Neural progenitor cell (in vitro differentiated cells): ENCODE data around the gene PPP1R16B. TPM values are rescaled to one million over a fixed set of nuclear protein-coding genes. Genes with fewer than 3 reads are reported as not detected.

Experiments
- DNase-seq: peaks from one replicate; pipeline ENCODE4 v3.0.0-alpha.2; 2016; ENCODE audit warnings: low spot score
- H2AFZ ChIP-seq: fragments of 200-600 bp; sonication (generic); replicated peaks from 2 replicates; pipeline ENCODE4 v1.6.1; 2016; ENCODE audit warnings: antibody characterized with exemption
- H3F3A ChIP-seq: fragments of 200-600 bp; sonication (generic); 2 replicates; pipeline ENCODE4 v1.6.1; 2016; ENCODE audit warnings: antibody characterized with exemption, low read depth
- H3K27ac ChIP-seq: fragments of 200-600 bp; sonication (generic); 2 replicates; pipeline ENCODE4 v1.5.1; 2016; ENCODE audit warnings: mild to moderate bottlenecking
- H3K27me3 ChIP-seq: fragments of 200-600 bp; sonication (generic); 2 replicates; pipeline ENCODE4 v1.6.1; 2016; ENCODE audit warnings: mild to moderate bottlenecking, moderate library complexity
- H3K36me3 ChIP-seq: fragments of 200-600 bp; sonication (generic); 2 replicates; pipeline ENCODE4 v1.5.1; 2016
- H3K4me1 ChIP-seq: fragments of 200-600 bp; sonication (generic); 2 replicates; pipeline ENCODE4 v1.6.1; 2016; ENCODE audit warnings: mixed run types
- H3K4me2 ChIP-seq: fragments of 200-600 bp; sonication (generic); 2 replicates; pipeline ENCODE4 v1.6.1; 2016
- H3K4me3 ChIP-seq: fragments of 200-600 bp; sonication (generic); 2 replicates; pipeline ENCODE4 v1.5.1; 2016
- H3K79me2 ChIP-seq: fragments of 200-600 bp; sonication (generic); 2 replicates; pipeline ENCODE4 v1.6.1; 2016; ENCODE audit warnings: low read depth
- H3K9ac ChIP-seq: fragments of 200-600 bp; sonication (generic); 2 replicates; pipeline ENCODE4 v1.6.1; 2016
- H3K9me3 ChIP-seq: fragments of 200-600 bp; sonication (generic); 2 replicates; pipeline ENCODE4 v1.5.1; 2016; ENCODE audit warnings: low read depth
- H4K20me1 ChIP-seq: fragments of 200-600 bp; sonication (generic); 2 replicates; pipeline ENCODE4 v1.6.1; 2016; ENCODE audit warnings: low read depth
- H3K27ac Mint-ChIP-seq: 3 replicates; pipeline ENCODE4 v1.8.0; 2021; ENCODE audit warnings: mixed read lengths
- H3K27me3 Mint-ChIP-seq: 2 replicates; pipeline ENCODE4 v1.8.0; 2022; ENCODE audit warnings: low read depth, mild to moderate bottlenecking, inconsistent platforms, moderate library complexity, mixed read lengths; ENCODE audit not compliant: insufficient read depth
- H3K36me3 Mint-ChIP-seq: 3 replicates; pipeline ENCODE4 v1.8.0; 2021; ENCODE audit warnings: mixed read lengths
- H3K4me1 Mint-ChIP-seq: 3 replicates; pipeline ENCODE4 v1.8.0; 2021; ENCODE audit warnings: mixed read lengths
- H3K4me3 Mint-ChIP-seq: 3 replicates; pipeline ENCODE4 v1.8.0; 2021; ENCODE audit warnings: mild to moderate bottlenecking, moderate library complexity, mixed read lengths
- H3K9me3 Mint-ChIP-seq: 3 replicates; pipeline ENCODE4 v1.8.0; 2020; ENCODE audit warnings: mixed read lengths
- EZH2 ChIP-seq: fragments of 200-600 bp; sonication (generic); IDR thresholded peaks from 2 replicates; pipeline ENCODE4 v1.6.1; 2017; ENCODE audit warnings: antibody characterized with exemption, mild to moderate bottlenecking, moderate library complexity
- EZH2phosphoT487 ChIP-seq: fragments of 200-600 bp; sonication (generic); IDR thresholded peaks from 2 replicates; pipeline ENCODE4 v1.6.1; 2017; ENCODE audit warnings: antibody characterized with exemption
- total RNA-seq: library from RNA; depleted of rRNA; stranded (reverse); fragments of >200 nt; gene quantifications from 2 replicates; pipeline ENCODE4 v1.2.3, GENCODE V29; 2015; ENCODE audit warnings: low replicate concordance
- TF ChIP-seq, protein P1 (sequence below): fragments of 200-600 bp; sonication (generic); IDR thresholded peaks from 2 replicates; pipeline ENCODE4 v1.5.1; 2017; ENCODE audit warnings: antibody characterized with exemption, mild to moderate bottlenecking

PPP1R16B gene
- total RNA-seq, 1 donor from 2014 or later, result 0.95 TPM

GRCh38 chr20:38945012-38945411, 139.5 kb downstream of the PPP1R16B start:
- DNase-seq, result no peak
- peaks cover 15% of the 10 kb centered on the region for H3K36me3 ChIP-seq
- Mint-ChIP-seq H3K4me3 (no peak overlapping the region), H3K4me1 (peaks cover 7% of the 10 kb centered on the region), H3K27me3 (no peaks in the 10 kb centered on the region), H3K36me3 (peaks cover 57% of the 10 kb centered on the region), H3K27ac (no peak overlapping the region), H3K9me3 (no peaks in the 10 kb centered on the region)
- H3K9ac ChIP-seq, result no peak overlapping the region
- H3K4me1 ChIP-seq, result peaks cover 5% of the 10 kb centered on the region
- H3K9me3 ChIP-seq, result no peaks in the 10 kb centered on the region
- no peak overlapping the region for H3K27ac ChIP-seq
- no peak overlapping the region for H3K4me2 ChIP-seq
- H4K20me1 ChIP-seq, result peaks cover 66% of the 10 kb centered on the region
- H3K4me3 ChIP-seq, result no peak overlapping the region
- H3F3A ChIP-seq, result no peaks in the 10 kb centered on the region
- H3K79me2 ChIP-seq, result peaks cover 84% of the 10 kb centered on the region
- H3K27me3 ChIP-seq, result no peaks in the 10 kb centered on the region
- H2AFZ ChIP-seq, result no peak overlapping the region
- TF ChIP-seq EZH2, result no peak
- TF ChIP-seq EZH2phosphoT487, result no peak
- TF ChIP-seq, protein P1, sequence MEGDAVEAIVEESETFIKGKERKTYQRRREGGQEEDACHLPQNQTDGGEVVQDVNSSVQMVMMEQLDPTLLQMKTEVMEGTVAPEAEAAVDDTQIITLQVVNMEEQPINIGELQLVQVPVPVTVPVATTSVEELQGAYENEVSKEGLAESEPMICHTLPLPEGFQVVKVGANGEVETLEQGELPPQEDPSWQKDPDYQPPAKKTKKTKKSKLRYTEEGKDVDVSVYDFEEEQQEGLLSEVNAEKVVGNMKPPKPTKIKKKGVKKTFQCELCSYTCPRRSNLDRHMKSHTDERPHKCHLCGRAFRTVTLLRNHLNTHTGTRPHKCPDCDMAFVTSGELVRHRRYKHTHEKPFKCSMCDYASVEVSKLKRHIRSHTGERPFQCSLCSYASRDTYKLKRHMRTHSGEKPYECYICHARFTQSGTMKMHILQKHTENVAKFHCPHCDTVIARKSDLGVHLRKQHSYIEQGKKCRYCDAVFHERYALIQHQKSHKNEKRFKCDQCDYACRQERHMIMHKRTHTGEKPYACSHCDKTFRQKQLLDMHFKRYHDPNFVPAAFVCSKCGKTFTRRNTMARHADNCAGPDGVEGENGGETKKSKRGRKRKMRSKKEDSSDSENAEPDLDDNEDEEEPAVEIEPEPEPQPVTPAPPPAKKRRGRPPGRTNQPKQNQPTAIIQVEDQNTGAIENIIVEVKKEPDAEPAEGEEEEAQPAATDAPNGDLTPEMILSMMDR, result no peak

- H3K79me2 ChIP-seq, result peaks cover 66% of the 10 kb centered on the region
- H3F3A ChIP-seq, result no peaks in the 10 kb centered on the region
- H3K9me3 ChIP-seq, result no peaks in the 10 kb centered on the region
- TF ChIP-seq, protein P1, result no peak
- TF ChIP-seq EZH2, result no peak
- TF ChIP-seq EZH2phosphoT487, result no peak
- no peak overlapping the region for H2AFZ ChIP-seq
- no peak overlapping the region for H3K4me2 ChIP-seq
- H3K9me3 Mint-ChIP-seq, result no peaks in the 10 kb centered on the region
- no peak overlapping the region for H3K27ac Mint-ChIP-seq
- no peaks in the 10 kb centered on the region for H3K27me3 Mint-ChIP-seq
- no peak overlapping the region for H3K4me3 Mint-ChIP-seq
- no peaks in the 10 kb centered on the region for H3K4me1 ChIP-seq
- H3K4me1 Mint-ChIP-seq, result no peaks in the 10 kb centered on the region
- H3K27me3 ChIP-seq, result no peaks in the 10 kb centered on the region
- peaks cover 54% of the 10 kb centered on the region for H4K20me1 ChIP-seq
- peaks cover 15% of the 10 kb centered on the region for H3K36me3 ChIP-seq
- no peak overlapping the region for H3K27ac ChIP-seq
- H3K4me3 ChIP-seq, result no peak overlapping the region
- H3K36me3 Mint-ChIP-seq, result peaks cover 59% of the 10 kb centered on the region
- no peak for DNase-seq
- H3K9ac ChIP-seq, result no peak overlapping the region
Observed at GRCh38 chr20:38946836-38947235, 141.3 kb downstream of the PPP1R16B start.

DNA sequence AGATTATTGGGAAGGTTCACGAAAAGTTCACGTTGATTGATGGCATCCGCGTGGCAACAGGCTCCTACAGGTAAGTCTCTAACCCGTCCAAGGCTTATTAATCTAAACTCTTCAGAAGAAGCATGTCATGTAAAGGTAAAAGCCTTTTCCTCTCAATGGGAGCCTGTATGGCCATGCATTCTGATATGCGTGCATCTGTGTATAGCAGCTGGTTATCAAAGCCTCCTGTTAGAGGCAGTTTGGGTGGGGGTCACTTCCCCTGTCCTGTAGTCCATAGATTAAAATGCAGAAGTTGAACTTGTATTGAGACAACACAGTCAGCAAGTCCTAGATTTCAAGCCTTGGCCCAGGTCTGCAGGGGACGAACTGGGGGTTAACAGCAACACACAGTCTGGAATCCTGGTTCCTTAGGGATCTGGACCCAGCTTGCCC, 142.4 kb downstream of the PPP1R16B start:
- peaks cover 15% of the 10 kb centered on the region for H3K36me3 ChIP-seq
- no peaks in the 10 kb centered on the region for H3K27me3 Mint-ChIP-seq
- no peaks in the 10 kb centered on the region for H3K4me1 ChIP-seq
- H3K79me2 ChIP-seq, result peaks cover 61% of the 10 kb centered on the region
- H2AFZ ChIP-seq, result no peak overlapping the region
- no peak overlapping the region for H3K27ac ChIP-seq
- H3K9ac ChIP-seq, result no peak overlapping the region
- no peaks in the 10 kb centered on the region for H3K9me3 ChIP-seq
- DNase-seq, result no peak
- H4K20me1 ChIP-seq, result peaks cover 50% of the 10 kb centered on the region
- peaks cover 56% of the 10 kb centered on the region for H3K36me3 Mint-ChIP-seq
- H3K4me2 ChIP-seq, result no peak overlapping the region
- no peak overlapping the region for H3K4me3 ChIP-seq
- H3F3A ChIP-seq, result peaks cover 1% of the 10 kb centered on the region
- TF ChIP-seq, protein P1, result no peak
- TF ChIP-seq EZH2 (no peak), EZH2phosphoT487 (no peak)
- H3K4me3 Mint-ChIP-seq, result no peak overlapping the region
- no peaks in the 10 kb centered on the region for H3K4me1 Mint-ChIP-seq
- no peaks in the 10 kb centered on the region for H3K27me3 ChIP-seq
- no peaks in the 10 kb centered on the region for H3K9me3 Mint-ChIP-seq
- H3K27ac Mint-ChIP-seq, result no peak overlapping the region
